K562 (cell line): Measurements from ENCODE around the gene KLK15. TPM values are rescaled to one million over a fixed set of nuclear protein-coding genes. Genes with fewer than 3 reads are reported as not detected.

ENCODE experiments used
- ADNP ChIP-seq: fragments of 200-800 bp; sonication (Bioruptor generic); IDR thresholded peaks from 2 replicates; pipeline ENCODE4 v1.6.1; 2016; ENCODE audit warnings: missing genetic modification characterization, missing compliant biosample characterization
- CBX8 ChIP-seq: fragments of 200-600 bp; sonication (generic); IDR thresholded peaks from 2 replicates; pipeline ENCODE4 v1.6.1; 2012; ENCODE audit warnings: borderline replicate concordance, mixed run types, low read depth, mild to moderate bottlenecking, moderate library complexity, mixed read lengths, low read length, control low read depth, inconsistent platforms; ENCODE audit not compliant: poor library complexity, severe bottlenecking; ENCODE audit errors: extremely low read depth
- DLX4 ChIP-seq: fragments of 250-450 bp; sonication (Bioruptor Pico); IDR thresholded peaks from 2 replicates; pipeline ENCODE4 v1.6.1; 2021; ENCODE audit warnings: mild to moderate bottlenecking
- DPF2 ChIP-seq: fragments of 450-650 bp; IDR thresholded peaks from 2 replicates; pipeline ENCODE4 v1.6.1; 2016
- E2F8 ChIP-seq: fragments of 450-650 bp; IDR thresholded peaks from 2 replicates; pipeline ENCODE4 v1.7.1; 2018; ENCODE audit warnings: mild to moderate bottlenecking, low read depth; ENCODE audit not compliant: partially characterized antibody
- FOXA1 ChIP-seq: fragments of 450-650 bp; IDR thresholded peaks from 2 replicates; pipeline ENCODE4 v1.6.1; 2016; ENCODE audit warnings: mild to moderate bottlenecking, borderline replicate concordance
- FOXJ2 ChIP-seq: fragments of 200-800 bp; sonication (Bioruptor generic); IDR thresholded peaks from 2 replicates; pipeline ENCODE4 v1.6.1; 2016; ENCODE audit warnings: missing genetic modification characterization, missing compliant biosample characterization
- HINFP ChIP-seq: fragments of 450-650 bp; conservative IDR thresholded peaks from 2 replicates; pipeline ENCODE4 v1.6.1; 2016; ENCODE audit warnings: missing genetic modification characterization, low read depth, mild to moderate bottlenecking, control low read depth, missing compliant biosample characterization
- MTA2 ChIP-seq: fragments of 450-650 bp; IDR thresholded peaks from 2 replicates; pipeline ENCODE4 v1.6.1; 2016; ENCODE audit warnings: low read depth
- NCOR1 ChIP-seq: fragments of 450-650 bp; IDR thresholded peaks from 2 replicates; pipeline ENCODE4 v1.6.1; 2016; ENCODE audit warnings: mild to moderate bottlenecking, moderate library complexity
- NEUROD1 ChIP-seq: fragments of 150-350 bp; IDR thresholded peaks from 2 replicates; pipeline ENCODE4 v1.6.1; 2014; ENCODE audit warnings: borderline replicate concordance, low read length, low read depth; ENCODE audit not compliant: partially characterized antibody
- PHF8 ChIP-seq: fragments of 200-600 bp; sonication (generic); IDR thresholded peaks from 2 replicates; pipeline ENCODE4 v1.6.1; 2012; ENCODE audit warnings: mixed run types, mild to moderate bottlenecking, inconsistent platforms, low read length, moderate library complexity, borderline replicate concordance
- POLR3A ChIP-seq: IDR thresholded peaks from 2 replicates; pipeline ENCODE4 v1.6.1; 2011; ENCODE audit warnings: borderline replicate concordance, mild to moderate bottlenecking, moderate library complexity; ENCODE audit not compliant: insufficient read length, insufficient read depth; ENCODE audit errors: extremely low read depth
- POLR3G ChIP-seq: IDR thresholded peaks from 2 replicates; pipeline ENCODE4 v1.6.1; 2011; ENCODE audit not compliant: insufficient read length, insufficient replicate concordance; ENCODE audit errors: extremely low read depth
- SIRT6 ChIP-seq: IDR thresholded peaks from one replicate; pipeline ENCODE4 v1.6.1; 2012; ENCODE audit warnings: low read depth, mild to moderate bottlenecking, control low read depth, inconsistent platforms, low read length, moderate library complexity
- SIX5 ChIP-seq, 2 experiments: IDR thresholded peaks; 2 replicates each; pipeline ENCODE4 v1.6.1; 2011; ENCODE audit warnings: low read length in 2 of 2, borderline replicate concordance in 1 of 2, low read depth in 1 of 2, mild to moderate bottlenecking in 1 of 2, moderate library complexity in 1 of 2; ENCODE audit not compliant: insufficient read depth in 1 of 2
- SUPT5H ChIP-seq: fragments of 450-650 bp; IDR thresholded peaks from 2 replicates; pipeline ENCODE4 v1.6.1; 2016
- TRIM28 ChIP-seq: fragments of 450-650 bp; IDR thresholded peaks from 2 replicates; pipeline ENCODE4 v1.6.1; 2017
- ZBTB26 ChIP-seq: fragments of 450-650 bp; formaldehyde crosslinking; IDR thresholded peaks from 2 replicates; pipeline ENCODE4 v1.4.0; 2022; ENCODE audit warnings: missing genetic modification characterization
- ZNF311 ChIP-seq: fragments of 250-450 bp; sonication (Bioruptor Pico); IDR thresholded peaks from 2 replicates; pipeline ENCODE4 v1.4.0; 2020; ENCODE audit warnings: mild to moderate bottlenecking, moderate library complexity
- ZNF76 ChIP-seq: fragments of 250-450 bp; sonication (Bioruptor Pico); IDR thresholded peaks from 2 replicates; pipeline ENCODE4 v1.4.0; 2020; ENCODE audit warnings: mild to moderate bottlenecking, moderate library complexity, borderline replicate concordance
- ZSCAN29 ChIP-seq: fragments of 450-650 bp; IDR thresholded peaks from 2 replicates; pipeline ENCODE4 v1.6.1; 2017
- polyA plus RNA-seq, 8 experiments: library from polyadenylated mRNA; depleted of rRNA in 4 of 8; stranded (reverse) in 5 of 8; unstranded in 3 of 8; fragments of >200 nt; fragmentation: Nextera tagmentation in 2 of 8; fragmentation: Illumina TruSeq in 1 of 8; extraction: Ambion mirVana in 2 of 8; extraction: Trizol in 1 of 8; gene quantifications; 2 replicates each; pipeline versions ENCODE4 v1.2.1 to v1.2.3, GENCODE V29; 2011 to 2014; ENCODE audit warnings: inconsistent platforms in 1 of 8, missing spikeins in 1 of 8
- total RNA-seq, 7 experiments: library from RNA; depleted of rRNA in 6 of 7; stranded (reverse); fragments of >200 nt in 6 of 7; fragmentation: Illumina TruSeq in 2 of 7; extraction: Trizol in 2 of 7; gene quantifications; 2 replicates each; pipeline versions ENCODE4 v1.2.1 to v1.2.3, GENCODE V29; 2011 to 2021; ENCODE audit warnings: low replicate concordance in 1 of 7

KLK15 gene
- total and polyA plus RNA-seq, 9 of the 15 experiments (the other 6 are each of a cell fraction or from before 2014, with no cell fraction given) = not detected

- TF ChIP-seq DLX4 (CRISPR knock-in tag) (0 out of 2 replicates have a peak, but pooled peaks have one; percentile 59), FOXA1 (no peak), CBX8 (no peak), ZBTB26 (CRISPR knock-in tag) (peak; percentile 37; the same call in 1 of the 2 replicates), SUPT5H (peak; percentile 83), MTA2 (no peak), TRIM28 (no peak), POLR3G (no peak), HINFP (tag) (no peak), NCOR1 (peak; percentile 6), ADNP (tag) (no peak), PHF8 (no peak), FOXJ2 (tag) (no peak), ZNF311 (CRISPR knock-in tag) (no peak), ZNF76 (CRISPR knock-in tag) (no peak), NEUROD1 (no peak), E2F8 (no peak), SIX5 (IDR thresholded peaks at IDR 0.05; ENCODE audit: borderline replicate concordance in 1 of 2, insufficient read depth in 1 of 2, low read depth in 1 of 2, low read length in 2 of 2) (no peak), ZSCAN29 (no peak), SIRT6 (peak; percentile 55), POLR3A (no peak), DPF2 (no peak)
Measured at GRCh38 chr19:50794876-50795663, 38.3 kb downstream of the KLK15 start (continued).
